IMR-90 (cell line): ENCODE data around the gene ADGRV1.

Source experiments
- CHD1 ChIP-seq: IDR thresholded peaks from 2 replicates; pipeline ENCODE4 v1.6.1; 2012; ENCODE audit warnings: low read depth, low read length, improper control_type of control experiment
- MXI1 ChIP-seq: IDR thresholded peaks from 2 replicates; pipeline ENCODE4 v1.6.1; 2012; ENCODE audit warnings: low read depth, mild to moderate bottlenecking, low read length, moderate library complexity, borderline replicate concordance
- POLR2A ChIP-seq: IDR thresholded peaks from 2 replicates; pipeline ENCODE4 v1.6.1; 2012; ENCODE audit warnings: mild to moderate bottlenecking, low read depth, low read length
- RAD21 ChIP-seq: IDR thresholded peaks from 2 replicates; pipeline ENCODE4 v1.6.1; 2012; ENCODE audit warnings: low read length, improper control_type of control experiment
- RFX5 ChIP-seq: IDR thresholded peaks from 2 replicates; pipeline ENCODE4 v1.8.0; 2012; ENCODE audit warnings: low read depth, mild to moderate bottlenecking, low read length, moderate library complexity
- SMC3 ChIP-seq: fragments of 150-350 bp; IDR thresholded peaks from 2 replicates; pipeline ENCODE4 v1.6.1; 2016; ENCODE audit warnings: low read depth, mild to moderate bottlenecking, antibody characterized with exemption, low read length, moderate library complexity
- TF ChIP-seq, protein P1 (sequence below): conservative IDR thresholded peaks from 2 replicates; pipeline ENCODE4 v1.5.1; 2012; ENCODE audit warnings: mild to moderate bottlenecking, low read depth, low read length, improper control_type of control experiment
- TF ChIP-seq, protein P2 (sequence below): fragments of 150-350 bp; IDR thresholded peaks from 2 replicates; pipeline ENCODE4 v1.6.1; 2016; ENCODE audit warnings: low read depth, mild to moderate bottlenecking, low read length, moderate library complexity, borderline replicate concordance

- TF ChIP-seq, protein P1, sequence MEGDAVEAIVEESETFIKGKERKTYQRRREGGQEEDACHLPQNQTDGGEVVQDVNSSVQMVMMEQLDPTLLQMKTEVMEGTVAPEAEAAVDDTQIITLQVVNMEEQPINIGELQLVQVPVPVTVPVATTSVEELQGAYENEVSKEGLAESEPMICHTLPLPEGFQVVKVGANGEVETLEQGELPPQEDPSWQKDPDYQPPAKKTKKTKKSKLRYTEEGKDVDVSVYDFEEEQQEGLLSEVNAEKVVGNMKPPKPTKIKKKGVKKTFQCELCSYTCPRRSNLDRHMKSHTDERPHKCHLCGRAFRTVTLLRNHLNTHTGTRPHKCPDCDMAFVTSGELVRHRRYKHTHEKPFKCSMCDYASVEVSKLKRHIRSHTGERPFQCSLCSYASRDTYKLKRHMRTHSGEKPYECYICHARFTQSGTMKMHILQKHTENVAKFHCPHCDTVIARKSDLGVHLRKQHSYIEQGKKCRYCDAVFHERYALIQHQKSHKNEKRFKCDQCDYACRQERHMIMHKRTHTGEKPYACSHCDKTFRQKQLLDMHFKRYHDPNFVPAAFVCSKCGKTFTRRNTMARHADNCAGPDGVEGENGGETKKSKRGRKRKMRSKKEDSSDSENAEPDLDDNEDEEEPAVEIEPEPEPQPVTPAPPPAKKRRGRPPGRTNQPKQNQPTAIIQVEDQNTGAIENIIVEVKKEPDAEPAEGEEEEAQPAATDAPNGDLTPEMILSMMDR = no peak
- TF ChIP-seq RAD21 = no peak
- TF ChIP-seq, protein P2, sequence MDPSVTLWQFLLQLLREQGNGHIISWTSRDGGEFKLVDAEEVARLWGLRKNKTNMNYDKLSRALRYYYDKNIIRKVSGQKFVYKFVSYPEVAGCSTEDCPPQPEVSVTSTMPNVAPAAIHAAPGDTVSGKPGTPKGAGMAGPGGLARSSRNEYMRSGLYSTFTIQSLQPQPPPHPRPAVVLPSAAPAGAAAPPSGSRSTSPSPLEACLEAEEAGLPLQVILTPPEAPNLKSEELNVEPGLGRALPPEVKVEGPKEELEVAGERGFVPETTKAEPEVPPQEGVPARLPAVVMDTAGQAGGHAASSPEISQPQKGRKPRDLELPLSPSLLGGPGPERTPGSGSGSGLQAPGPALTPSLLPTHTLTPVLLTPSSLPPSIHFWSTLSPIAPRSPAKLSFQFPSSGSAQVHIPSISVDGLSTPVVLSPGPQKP = no peak
- no peak for TF ChIP-seq CHD1
- no peak for TF ChIP-seq RFX5
- TF ChIP-seq POLR2A = no peak
- no peak for TF ChIP-seq MXI1
- TF ChIP-seq SMC3 = no peak
These were observed 382.6 kb downstream of the ADGRV1 start for GRCh38 chr5:90941002-90941720.
